IMR-90 (cell line): ENCODE results near the gene SLC15A1. TPM values are rescaled to one million over a fixed set of nuclear protein-coding genes. Genes with fewer than 3 reads are reported as not detected.

Experiments
- ATAC-seq: fragments of 200-7000 bp; cut with Tn5 transposase; 2 replicates; pipeline ENCODE4 v1.9.1; 2020; ENCODE audit warnings: low read depth, mild to moderate bottlenecking, moderate library complexity
- BruUV-seq: library from RNA; stranded (reverse); fragments of 400-500 nt; replicated peaks from 2 replicates; lab custom pipeline; 2021; lab: Mats Ljungman, UMichigan
- CTCF ChIA-PET: fragments of 300-600 bp; formaldehyde crosslinking; extraction: SDS; loops from one replicate; lab custom pipeline; 2021; ENCODE audit warnings: antibody characterized with exemption; lab: Yijun Ruan, JAX
- POLR2A ChIA-PET: fragments of 300-600 bp; sonication (Branson Sonifier 250); formaldehyde crosslinking; loops from one replicate; lab custom pipeline; 2022; ENCODE audit warnings: antibody characterized with exemption; ENCODE audit not compliant: unreplicated experiment; lab: Charles Lee
- DNase-seq: peaks from one replicate; pipeline ENCODE4 v3.0.0; 2013
- H2AFZ ChIP-seq: replicated peaks from 2 replicates; pipeline ENCODE3; 2013; ENCODE audit warnings: low read length, mild to moderate bottlenecking; ENCODE audit not compliant: poor library complexity
- H2AK5ac ChIP-seq: 2 replicates; pipeline ENCODE4 v1.6.1; 2013; ENCODE audit warnings: low read depth, low read length, inconsistent platforms
- H2AK9ac ChIP-seq: replicated peaks from 2 replicates; pipeline ENCODE3; 2013; ENCODE audit warnings: mild to moderate bottlenecking, low read depth, low read length, moderate library complexity; ENCODE audit not compliant: poor library complexity
- H2BK120ac ChIP-seq: 2 replicates; pipeline ENCODE4 v1.6.1; 2013; ENCODE audit warnings: low read depth, low read length, inconsistent platforms
- H2BK15ac ChIP-seq: 3 replicates; pipeline ENCODE4 v1.6.1; 2013; ENCODE audit warnings: low read depth, low read length, inconsistent platforms
- H2BK20ac ChIP-seq: 2 replicates; pipeline ENCODE4 v1.6.1; 2013; ENCODE audit warnings: low read depth, mild to moderate bottlenecking, inconsistent platforms, low read length, moderate library complexity
- H2BK5ac ChIP-seq: 2 replicates; pipeline ENCODE4 v1.6.1; 2013; ENCODE audit warnings: mild to moderate bottlenecking, low read depth, low read length, inconsistent platforms; ENCODE audit not compliant: poor library complexity, severe bottlenecking
- H3K14ac ChIP-seq: replicated peaks from 2 replicates; pipeline ENCODE4 v1.6.1; 2013; ENCODE audit warnings: low read depth, low read length, inconsistent platforms
- H3K18ac ChIP-seq: 2 replicates; pipeline ENCODE4 v1.6.1; 2013; ENCODE audit warnings: low read depth, low read length, control low read depth
- H3K23ac ChIP-seq: 2 replicates; pipeline ENCODE4 v1.6.1; 2013; ENCODE audit warnings: low read depth, low read length, inconsistent platforms
- H3K27ac ChIP-seq: 2 replicates; pipeline ENCODE4 v1.5.1; 2013; ENCODE audit warnings: mild to moderate bottlenecking, control low read depth, low read length; ENCODE audit not compliant: insufficient read depth
- H3K27me3 ChIP-seq: 2 replicates; pipeline ENCODE4 v1.6.1; 2013; ENCODE audit warnings: low read length; ENCODE audit not compliant: control insufficient read depth, insufficient read depth
- H3K36me3 ChIP-seq: 2 replicates; pipeline ENCODE4 v1.6.1; 2013; ENCODE audit warnings: low read length, mixed read lengths; ENCODE audit not compliant: control insufficient read depth, insufficient read depth
- H3K4ac ChIP-seq: 2 replicates; pipeline ENCODE4 v1.6.1; 2013; ENCODE audit warnings: low read depth, low read length, inconsistent platforms
- H3K4me1 ChIP-seq: 2 replicates; pipeline ENCODE4 v1.6.1; 2013; ENCODE audit warnings: low read length, mixed read lengths; ENCODE audit not compliant: control insufficient read depth, insufficient read depth
- H3K4me2 ChIP-seq: 2 replicates; pipeline ENCODE4 v1.6.1; 2013; ENCODE audit warnings: low read depth, mild to moderate bottlenecking, control low read depth, low read length, moderate library complexity
- H3K4me3 ChIP-seq: 2 replicates; pipeline ENCODE4 v1.5.1; 2013; ENCODE audit warnings: low read depth, mild to moderate bottlenecking, control low read depth, low read length, moderate library complexity; ENCODE audit not compliant: insufficient read depth
- H3K56ac ChIP-seq: 2 replicates; pipeline ENCODE4 v1.6.1; 2013; ENCODE audit warnings: low read length, inconsistent platforms; ENCODE audit not compliant: insufficient read depth; ENCODE audit errors: extremely low read depth
- H3K79me1 ChIP-seq, 2 experiments: 2 replicates each; pipeline ENCODE4 v1.6.1; 2013; ENCODE audit warnings: low read length in 2 of 2, inconsistent platforms in 1 of 2, low read depth in 1 of 2
- H3K9ac ChIP-seq: 2 replicates; pipeline ENCODE4 v1.6.1; 2013; ENCODE audit warnings: low read depth, low read length, control low read depth
- H3K9me1 ChIP-seq: 2 replicates; pipeline ENCODE4 v1.6.1; 2013; ENCODE audit warnings: low read length, inconsistent platforms; ENCODE audit not compliant: insufficient read depth
- H3K9me3 ChIP-seq: 2 replicates; pipeline ENCODE4 v1.6.1; 2013; ENCODE audit warnings: low read length; ENCODE audit not compliant: control insufficient read depth, insufficient read depth
- H4K20me1 ChIP-seq: 2 replicates; pipeline ENCODE4 v1.6.1; 2013; ENCODE audit warnings: low read length, inconsistent platforms; ENCODE audit not compliant: insufficient read depth
- H4K5ac ChIP-seq: 2 replicates; pipeline ENCODE4 v1.6.1; 2013; ENCODE audit warnings: mild to moderate bottlenecking, low read depth, low read length, control low read depth
- H4K8ac ChIP-seq, 2 experiments: 2 replicates each; pipeline ENCODE4 v1.6.1; 2013; ENCODE audit warnings: low read depth in 2 of 2, low read length in 2 of 2, control low read depth in 1 of 2, inconsistent platforms in 1 of 2
- H4K91ac ChIP-seq: 2 replicates; pipeline ENCODE4 v1.6.1; 2013; ENCODE audit warnings: low read depth, low read length, inconsistent platforms; ENCODE audit not compliant: insufficient read depth
- BHLHE40 ChIP-seq: fragments of 150-350 bp; IDR thresholded peaks from 2 replicates; pipeline ENCODE4 v1.6.1; 2016; ENCODE audit warnings: mild to moderate bottlenecking, low read depth, low read length
- CEBPB ChIP-seq: IDR thresholded peaks from 2 replicates; pipeline ENCODE4 v1.6.1; 2012; ENCODE audit warnings: low read depth, low read length, improper control_type of control experiment
- CHD1 ChIP-seq: IDR thresholded peaks from 2 replicates; pipeline ENCODE4 v1.6.1; 2012; ENCODE audit warnings: low read depth, low read length, improper control_type of control experiment
- FOS ChIP-seq: fragments of 150-350 bp; IDR thresholded peaks from 2 replicates; pipeline ENCODE4 v1.6.1; 2016; ENCODE audit warnings: low read depth, low read length
- MAFK ChIP-seq: IDR thresholded peaks from 2 replicates; pipeline ENCODE4 v1.6.1; 2012; ENCODE audit warnings: low read depth, low read length, improper control_type of control experiment
- MAZ ChIP-seq: IDR thresholded peaks from 2 replicates; pipeline ENCODE4 v1.6.1; 2012; ENCODE audit warnings: low read depth, mild to moderate bottlenecking, low read length, improper control_type of control experiment, moderate library complexity, borderline replicate concordance
- MXI1 ChIP-seq: IDR thresholded peaks from 2 replicates; pipeline ENCODE4 v1.6.1; 2012; ENCODE audit warnings: low read depth, mild to moderate bottlenecking, low read length, moderate library complexity, borderline replicate concordance
- NFE2L2 ChIP-seq: fragments of 150-350 bp; IDR thresholded peaks from 2 replicates; pipeline ENCODE4 v1.6.1; 2016; ENCODE audit warnings: low read depth, mild to moderate bottlenecking, low read length
- POLR2A ChIP-seq: IDR thresholded peaks from 2 replicates; pipeline ENCODE4 v1.6.1; 2012; ENCODE audit warnings: mild to moderate bottlenecking, low read depth, low read length
- RAD21 ChIP-seq: IDR thresholded peaks from 2 replicates; pipeline ENCODE4 v1.6.1; 2012; ENCODE audit warnings: low read length, improper control_type of control experiment
- RCOR1 ChIP-seq: IDR thresholded peaks from 2 replicates; pipeline ENCODE4 v1.6.1; 2012; ENCODE audit warnings: mild to moderate bottlenecking, low read length, improper control_type of control experiment; ENCODE audit not compliant: insufficient replicate concordance
- RFX5 ChIP-seq: IDR thresholded peaks from 2 replicates; pipeline ENCODE4 v1.8.0; 2012; ENCODE audit warnings: low read depth, mild to moderate bottlenecking, low read length, moderate library complexity
- WGBS, 2 experiments: methylation state at CpG; one replicate each; pipeline versions ENCODE4 v1.1.5 to v1.1.7; 2013; ENCODE audit warnings: missing lambda C conversion rate in 2 of 2; ENCODE audit not compliant: insufficient read length in 1 of 2; ENCODE audit errors: extremely low coverage in 2 of 2; 5-methylcytosine and 5-hydroxymethylcytosine counted together
- dilution Hi-C: fragments of 300-500 bp; cut with HindIII; formaldehyde crosslinking; loops from one replicate; pipeline ENCODE4 v1.14.3; 2018; ENCODE audit warnings: low sequenced_read_pairs; ENCODE audit not compliant: unreplicated experiment
- in situ Hi-C: fragments of 300-500 bp; cut with MboI; formaldehyde crosslinking; loops from 3 replicates; pipeline ENCODE4 v1.14.3; 2019; ENCODE audit warnings: low sequenced_read_pairs, inconsistent platforms, mixed read lengths
- intact Hi-C: fragments of 100-400 bp; cut with micrococcal nuclease; formaldehyde crosslinking; loops from 2 replicates; pipeline ENCODE4 v1.10.0; 2022
- polyA plus RNA-seq, 3 experiments: library from polyadenylated mRNA; depleted of rRNA; stranded (reverse); fragments of >200 nt; gene quantifications; 2 replicates each; pipeline ENCODE4 v1.2.3, GENCODE V29; 2012; ENCODE audit warnings: low replicate concordance in 1 of 3
- total RNA-seq: library from RNA; depleted of rRNA; stranded (reverse); fragments of >200 nt; gene quantifications from 2 replicates; pipeline ENCODE4 v1.2.3, GENCODE V29; 2012
- TF ChIP-seq, protein P1 (sequence below): conservative IDR thresholded peaks from 2 replicates; pipeline ENCODE4 v1.5.1; 2012; ENCODE audit warnings: mild to moderate bottlenecking, low read depth, low read length, improper control_type of control experiment
- TF ChIP-seq, protein P2 (sequence below): fragments of 150-350 bp; IDR thresholded peaks from 2 replicates; pipeline ENCODE4 v1.6.1; 2016; ENCODE audit warnings: low read depth, mild to moderate bottlenecking, low read length, moderate library complexity, borderline replicate concordance
- TF ChIP-seq, protein P3 (sequence below): fragments of 150-350 bp; IDR thresholded peaks from 2 replicates; pipeline ENCODE4 v1.6.1; 2017; ENCODE audit warnings: mild to moderate bottlenecking, antibody characterized with exemption, low read length, low read depth

The SLC15A1 gene
- total and polyA plus RNA-seq, 2 of the 4 experiments (the other 2 are of a cell fraction): not detected

DNA sequence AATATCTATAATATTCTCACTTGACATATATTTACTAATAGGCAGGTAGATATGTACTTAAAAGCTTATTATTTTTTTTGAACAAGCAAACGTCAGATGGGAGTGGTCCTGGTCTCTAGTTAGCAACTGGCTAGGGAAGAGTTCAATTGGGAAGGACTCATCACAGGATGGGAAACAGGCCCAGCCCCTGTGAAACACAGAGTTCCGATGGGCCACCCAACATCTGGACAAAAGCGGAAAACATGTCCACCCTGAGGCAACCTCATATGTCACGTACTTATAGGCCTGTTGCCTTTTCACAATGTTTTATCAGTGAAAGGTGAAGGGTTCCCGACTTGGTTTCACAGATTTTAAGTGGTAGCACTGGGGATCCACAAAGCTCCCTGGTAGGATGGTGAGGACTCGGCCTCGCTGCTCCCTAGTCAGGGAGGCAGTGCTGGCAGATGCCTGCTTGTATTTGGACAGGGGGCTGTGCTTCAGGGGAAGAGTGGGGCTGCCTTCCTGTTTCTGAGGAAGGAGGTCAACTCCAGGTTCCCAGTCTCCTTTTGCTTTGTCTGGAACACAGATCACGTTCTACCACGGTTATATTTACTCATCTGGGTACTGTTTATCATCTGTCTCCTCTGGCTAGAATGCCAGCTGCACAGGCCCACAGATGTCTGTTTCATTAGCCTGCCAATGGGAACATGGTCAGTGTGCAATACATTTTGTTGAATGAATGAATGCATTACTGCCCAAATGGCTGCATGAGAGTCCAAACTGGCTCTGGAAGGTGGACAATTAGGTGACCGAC is 49.4 kb upstream of the SLC15A1 start:
- Histone ChIP-seq H3K9ac (no peak overlapping the region), H3K36me3 (no peaks in the 10 kb centered on the region), H4K8ac (no peak overlapping the region), H2BK120ac (no peak overlapping the region), H2AK5ac (no peak overlapping the region), H3K14ac (no peak overlapping the region), H3K9me1 (peaks cover 11% of the 10 kb centered on the region; the same call in 1 of the 2 replicates), H3K23ac (no peak overlapping the region), H4K20me1 (no peaks in the 10 kb centered on the region), H3K27me3 (no peaks in the 10 kb centered on the region), H3K27ac (no peak overlapping the region), H2BK5ac (no peak overlapping the region), H2BK15ac (no peak overlapping the region), H3K4ac (no peak overlapping the region), H2AK9ac (no peak overlapping the region), H2AFZ (no peak overlapping the region), H3K79me1 (no peaks in the 10 kb centered on the region), H3K18ac (no peak overlapping the region), H4K91ac (no peak overlapping the region), H3K56ac (no peak overlapping the region), H3K4me3 (no peak overlapping the region), H3K4me1 (no peaks in the 10 kb centered on the region), H3K9me3 (no peaks in the 10 kb centered on the region), H4K5ac (no peak overlapping the region), H3K4me2 (no peak overlapping the region), H2BK20ac (no peak overlapping the region)
- ChIA-PET CTCF (interaction anchor here (0.6 kb wide), 1 partner anchor 101 kb away, joined by 3 read pairs; no protein-coding TSS in a partner anchor), POLR2A (no interaction called here)
- ATAC-seq (no peak), DNase-seq (no peak)
- dilution Hi-C loops (no loop called here), intact Hi-C loops (no loop called here), in situ Hi-C loops (no loop called here)
- TF ChIP-seq, protein P1, sequence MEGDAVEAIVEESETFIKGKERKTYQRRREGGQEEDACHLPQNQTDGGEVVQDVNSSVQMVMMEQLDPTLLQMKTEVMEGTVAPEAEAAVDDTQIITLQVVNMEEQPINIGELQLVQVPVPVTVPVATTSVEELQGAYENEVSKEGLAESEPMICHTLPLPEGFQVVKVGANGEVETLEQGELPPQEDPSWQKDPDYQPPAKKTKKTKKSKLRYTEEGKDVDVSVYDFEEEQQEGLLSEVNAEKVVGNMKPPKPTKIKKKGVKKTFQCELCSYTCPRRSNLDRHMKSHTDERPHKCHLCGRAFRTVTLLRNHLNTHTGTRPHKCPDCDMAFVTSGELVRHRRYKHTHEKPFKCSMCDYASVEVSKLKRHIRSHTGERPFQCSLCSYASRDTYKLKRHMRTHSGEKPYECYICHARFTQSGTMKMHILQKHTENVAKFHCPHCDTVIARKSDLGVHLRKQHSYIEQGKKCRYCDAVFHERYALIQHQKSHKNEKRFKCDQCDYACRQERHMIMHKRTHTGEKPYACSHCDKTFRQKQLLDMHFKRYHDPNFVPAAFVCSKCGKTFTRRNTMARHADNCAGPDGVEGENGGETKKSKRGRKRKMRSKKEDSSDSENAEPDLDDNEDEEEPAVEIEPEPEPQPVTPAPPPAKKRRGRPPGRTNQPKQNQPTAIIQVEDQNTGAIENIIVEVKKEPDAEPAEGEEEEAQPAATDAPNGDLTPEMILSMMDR: no peak
- TF ChIP-seq NFE2L2: no peak
- no peak for TF ChIP-seq RFX5
- no peak for TF ChIP-seq MAZ
- TF ChIP-seq BHLHE40: no peak
- no peak for TF ChIP-seq MXI1
- no peak for TF ChIP-seq RAD21
- TF ChIP-seq FOS: no peak
- TF ChIP-seq CEBPB: no peak
- no peak for TF ChIP-seq POLR2A
- TF ChIP-seq, protein P2, sequence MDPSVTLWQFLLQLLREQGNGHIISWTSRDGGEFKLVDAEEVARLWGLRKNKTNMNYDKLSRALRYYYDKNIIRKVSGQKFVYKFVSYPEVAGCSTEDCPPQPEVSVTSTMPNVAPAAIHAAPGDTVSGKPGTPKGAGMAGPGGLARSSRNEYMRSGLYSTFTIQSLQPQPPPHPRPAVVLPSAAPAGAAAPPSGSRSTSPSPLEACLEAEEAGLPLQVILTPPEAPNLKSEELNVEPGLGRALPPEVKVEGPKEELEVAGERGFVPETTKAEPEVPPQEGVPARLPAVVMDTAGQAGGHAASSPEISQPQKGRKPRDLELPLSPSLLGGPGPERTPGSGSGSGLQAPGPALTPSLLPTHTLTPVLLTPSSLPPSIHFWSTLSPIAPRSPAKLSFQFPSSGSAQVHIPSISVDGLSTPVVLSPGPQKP: no peak
- no peak for TF ChIP-seq CHD1
- TF ChIP-seq, protein P3, sequence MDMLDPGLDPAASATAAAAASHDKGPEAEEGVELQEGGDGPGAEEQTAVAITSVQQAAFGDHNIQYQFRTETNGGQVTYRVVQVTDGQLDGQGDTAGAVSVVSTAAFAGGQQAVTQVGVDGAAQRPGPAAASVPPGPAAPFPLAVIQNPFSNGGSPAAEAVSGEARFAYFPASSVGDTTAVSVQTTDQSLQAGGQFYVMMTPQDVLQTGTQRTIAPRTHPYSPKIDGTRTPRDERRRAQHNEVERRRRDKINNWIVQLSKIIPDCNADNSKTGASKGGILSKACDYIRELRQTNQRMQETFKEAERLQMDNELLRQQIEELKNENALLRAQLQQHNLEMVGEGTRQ: no peak
- TF ChIP-seq MAFK: no peak
- no peak for TF ChIP-seq RCOR1
- 83% methylated on average over 1 of the region's 10 CpGs; no CpG with 5 or more reads in 1 of the 2 experiments for WGBS, 2 experiments
- BruUV-seq: no TSS peak
